HepG2 (cell line): ENCODE measurements around the gene RGS1. TPM values are rescaled to one million over a fixed set of nuclear protein-coding genes. Genes with fewer than 3 reads are reported as not detected.

ENCODE experiments used
- ATAC-seq: fragments of 200-7000 bp; cut with Tn5 transposase; 3 replicates; pipeline ENCODE4 v1.9.1; 2020; ENCODE audit warnings: mild to moderate bottlenecking, moderate library complexity
- BruUV-seq: library from RNA; stranded (reverse); fragments of 400-500 nt; replicated peaks from 2 replicates; lab custom pipeline; 2021; lab: Mats Ljungman, UMichigan
- CTCF ChIA-PET: fragments of 300-600 bp; formaldehyde crosslinking; extraction: SDS; loops from one replicate; lab custom pipeline; 2021; ENCODE audit warnings: low total read pairs, inconsistent platforms, low intra/inter-chr PET ratio; lab: Yijun Ruan, JAX
- POLR2A ChIA-PET: fragments of 350-600 bp; sonication (Branson Sonifier 250); formaldehyde crosslinking; loops from one replicate; lab custom pipeline; 2020; ENCODE audit warnings: antibody characterized with exemption, inconsistent platforms; lab: Yijun Ruan, JAX
- DNase-seq: peaks from one replicate; pipeline ENCODE4 v3.0.0-alpha.2; 2015; ENCODE audit warnings: low spot score
- FAIRE-seq: peaks from 3 replicates; lab custom pipeline; 2011; peaks lifted over from hg19 to GRCh38; lab: Jason Lieb, UNC
- H2AFZ ChIP-seq: one replicate; pipeline ENCODE4 v1.6.1; 2011; ENCODE audit warnings: low read length, inconsistent platforms
- H3K27ac ChIP-seq: fragments of 300-600 bp; 3 replicates; pipeline ENCODE4 v1.8.0; 2011; ENCODE audit warnings: mixed run types, mild to moderate bottlenecking, mixed read lengths, low read length, inconsistent platforms; ENCODE audit not compliant: insufficient read depth; ENCODE audit errors: extremely low read length
- H3K27me3 ChIP-seq, 2 experiments: fragments of 200-600 bp in 1 of 2; 2 replicates in 1 of 2; 3 replicates in 1 of 2; pipeline versions ENCODE4 v1.6.0 to v1.8.0; 2011; ENCODE audit warnings: low read length in 2 of 2, mild to moderate bottlenecking in 2 of 2, moderate library complexity in 2 of 2, inconsistent platforms in 1 of 2; ENCODE audit not compliant: insufficient read depth in 2 of 2, control insufficient read depth in 1 of 2
- H3K36me3 ChIP-seq, 2 experiments: fragments of 200-600 bp in 1 of 2; replicated peaks in 1 of 2; 2 replicates in 1 of 2; 3 replicates in 1 of 2; pipeline versions ENCODE4 v1.5.1 to v1.8.0; 2011; ENCODE audit warnings: low read length in 2 of 2, inconsistent platforms in 1 of 2; ENCODE audit not compliant: insufficient read depth in 2 of 2, control insufficient read depth in 1 of 2
- H3K4me1 ChIP-seq: 2 replicates; pipeline ENCODE4 v1.5.1; 2012; ENCODE audit warnings: low read length, inconsistent platforms; ENCODE audit not compliant: insufficient read depth
- H3K4me2 ChIP-seq: 2 replicates; pipeline ENCODE4 v1.6.0; 2011; ENCODE audit warnings: low read depth, low read length, inconsistent platforms
- H3K4me3 ChIP-seq, 3 experiments: fragments of 200-600 bp in 1 of 3; sonication (generic), shearing (Covaris generic) in 1 of 3; replicated peaks in 1 of 3; 2 replicates each; pipeline ENCODE4 v1.5.1; 2011 to 2016; ENCODE audit warnings: low read length in 3 of 3, inconsistent platforms in 2 of 3, low read depth in 2 of 3, mild to moderate bottlenecking in 2 of 3, control low read depth in 1 of 3, mixed read lengths in 1 of 3; ENCODE audit not compliant: insufficient read depth in 1 of 3
- H3K79me2 ChIP-seq: one replicate; pipeline ENCODE4 v1.6.1; 2011; ENCODE audit warnings: low read length, inconsistent platforms; ENCODE audit not compliant: insufficient read depth
- H3K9ac ChIP-seq: 2 replicates; pipeline ENCODE4 v1.6.0; 2011; ENCODE audit warnings: mild to moderate bottlenecking, low read depth, low read length, inconsistent platforms; ENCODE audit not compliant: insufficient read depth
- H3K9me3 ChIP-seq: 2 replicates; pipeline ENCODE4 v1.5.1; 2012; ENCODE audit warnings: mild to moderate bottlenecking, low read length
- H4K20me1 ChIP-seq: 2 replicates; pipeline ENCODE4 v1.6.0; 2011; ENCODE audit warnings: inconsistent platforms, mild to moderate bottlenecking, low read length, moderate library complexity; ENCODE audit not compliant: insufficient read depth
- DR1 ChIP-seq: sonication (generic); formaldehyde crosslinking; IDR thresholded peaks from 2 replicates; pipeline ENCODE4 v1.8.0; 2021; ENCODE audit warnings: mild to moderate bottlenecking, missing genetic modification reagents, inconsistent platforms
- HES4 ChIP-seq: sonication (generic); formaldehyde crosslinking; IDR thresholded peaks from 2 replicates; pipeline ENCODE4 v1.9.0; 2021; ENCODE audit warnings: mild to moderate bottlenecking, missing genetic modification reagents, borderline replicate concordance
- KDM3A ChIP-seq: IDR thresholded peaks from 2 replicates; pipeline ENCODE4 v1.6.1; 2018; ENCODE audit warnings: low read depth, missing compliant biosample characterization
- KLF12 ChIP-seq: sonication (generic); formaldehyde crosslinking; IDR thresholded peaks from 2 replicates; pipeline ENCODE4 v1.4.0; 2020; ENCODE audit warnings: missing genetic modification reagents, borderline replicate concordance
- ZNF766 ChIP-seq: sonication (generic); formaldehyde crosslinking; IDR thresholded peaks from 2 replicates; pipeline ENCODE4 v1.5.0; 2020; ENCODE audit warnings: missing genetic modification reagents, borderline replicate concordance
- ZNF772 ChIP-seq: sonication (generic); formaldehyde crosslinking; IDR thresholded peaks from 2 replicates; pipeline ENCODE4 v1.5.0; 2020; ENCODE audit warnings: mild to moderate bottlenecking, missing genetic modification reagents
- ZXDC ChIP-seq: sonication (generic); formaldehyde crosslinking; IDR thresholded peaks from 2 replicates; pipeline ENCODE4 v1.5.0; 2020; ENCODE audit warnings: mild to moderate bottlenecking, missing genetic modification reagents
- WGBS: methylation state at CpG from one replicate; pipeline ENCODE4 v1.1.6; 2017; ENCODE audit warnings: low lambda C conversion rate; 5-methylcytosine and 5-hydroxymethylcytosine counted together
- in situ Hi-C: cut with HindIII; loops from 2 replicates; pipeline ENCODE4 v1.10.0; 2017; ENCODE audit warnings: low pct_unique_long_range_greater_than_20kb; ENCODE audit not compliant: extremely low pct_ligation_motif_present
- intact Hi-C: fragments of 100-400 bp; cut with micrococcal nuclease; formaldehyde crosslinking; loops from one replicate; pipeline ENCODE4 v1.10.0; 2022; ENCODE audit not compliant: unreplicated experiment
- polyA plus RNA-seq, 8 experiments: library from polyadenylated mRNA; depleted of rRNA in 3 of 8; stranded (reverse) in 7 of 8; unstranded in 1 of 8; fragments of >200 nt; fragmentation: Illumina TruSeq in 4 of 8; extraction: Trizol in 4 of 8; gene quantifications; 2 replicates each; pipeline versions ENCODE4 v1.2.1 to v1.2.3, GENCODE V29; 2011 to 2016; ENCODE audit warnings: low read depth in 4 of 8, missing spikeins in 1 of 8, mixed read lengths in 1 of 8; ENCODE audit not compliant: insufficient read depth in 1 of 8
- total RNA-seq, 5 experiments: library from RNA; depleted of rRNA; stranded (reverse); fragments of >200 nt; fragmentation: Illumina TruSeq; extraction: Trizol; gene quantifications; 2 replicates each; pipeline ENCODE4 v1.2.3, GENCODE V29; 2016; ENCODE audit warnings: low read depth in 1 of 5
- TF ChIP-seq, protein P1 (sequence below): sonication (generic); formaldehyde crosslinking; IDR thresholded peaks from 2 replicates; pipeline ENCODE4 v1.4.0; 2020; ENCODE audit warnings: missing genetic modification reagents, low read depth, mild to moderate bottlenecking, borderline replicate concordance
- TF ChIP-seq, protein P2 (sequence below): sonication (generic); formaldehyde crosslinking; IDR thresholded peaks from 2 replicates; pipeline ENCODE4 v1.8.0; 2022; ENCODE audit warnings: missing genetic modification reagents, mild to moderate bottlenecking, borderline replicate concordance

The RGS1 gene
- total and polyA plus RNA-seq, 2 of the 13 experiments (the other 11 are each of a cell fraction or from before 2014, with no cell fraction given), result not detected

DNA sequence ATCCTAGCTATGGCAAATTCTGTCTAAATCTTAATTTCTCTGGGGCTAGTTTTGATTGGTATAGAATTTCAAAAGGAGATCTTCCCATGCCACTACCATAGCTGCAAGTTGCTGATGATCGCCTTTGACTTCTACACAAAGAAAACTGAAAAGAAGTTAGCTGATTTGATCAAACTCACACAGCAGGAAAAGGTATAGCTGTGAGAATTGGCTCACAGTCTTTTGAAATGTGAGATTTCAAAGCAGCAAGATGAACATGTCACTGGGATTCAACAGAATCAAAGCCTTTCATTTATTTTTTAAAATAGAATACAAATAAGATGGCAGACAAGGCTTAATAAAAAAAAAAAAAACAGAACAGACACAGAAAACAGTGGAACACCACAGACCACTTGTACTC is 7.5 kb upstream of the RGS1 start:
- FAIRE-seq, result no peak

DNA sequence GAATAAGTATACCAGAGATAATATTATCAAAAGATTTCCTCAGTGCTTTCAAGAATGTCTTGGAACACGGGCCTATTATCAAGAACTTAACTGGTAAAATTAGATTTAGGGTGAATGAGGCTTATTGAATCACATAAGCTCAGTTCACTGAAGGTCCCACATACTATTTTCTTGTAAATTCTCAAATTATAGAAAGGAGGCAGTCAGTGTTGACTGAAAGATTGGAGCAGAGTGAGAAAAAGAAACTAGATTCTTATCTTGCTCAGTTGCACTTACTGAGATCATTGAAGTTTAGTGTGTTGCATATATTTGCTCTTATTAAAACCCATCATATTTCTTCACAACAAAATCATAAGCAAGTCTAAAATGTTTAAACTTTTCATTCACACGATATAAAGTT is 3.9 kb upstream of the RGS1 start:
- TF ChIP-seq KLF12 (no peak), ZNF772 (CRISPR knock-in tag) (no peak), KDM3A (CRISPR knock-in tag) (no peak), DR1 (CRISPR knock-in tag) (no peak), ZNF766 (CRISPR knock-in tag) (no peak)
- TF ChIP-seq, protein P1, sequence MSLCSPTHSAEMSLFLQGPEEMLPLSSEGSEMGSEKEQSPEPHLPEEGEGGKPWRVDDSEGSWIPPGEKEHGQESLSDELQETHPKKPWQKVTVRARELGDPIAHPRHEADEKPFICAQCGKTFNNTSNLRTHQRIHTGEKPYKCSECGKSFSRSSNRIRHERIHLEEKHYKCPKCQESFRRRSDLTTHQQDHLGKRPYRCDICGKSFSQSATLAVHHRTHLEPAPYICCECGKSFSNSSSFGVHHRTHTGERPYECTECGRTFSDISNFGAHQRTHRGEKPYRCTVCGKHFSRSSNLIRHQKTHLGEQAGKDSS (CRISPR knock-in tag), result no peak
- TF ChIP-seq, protein P2, sequence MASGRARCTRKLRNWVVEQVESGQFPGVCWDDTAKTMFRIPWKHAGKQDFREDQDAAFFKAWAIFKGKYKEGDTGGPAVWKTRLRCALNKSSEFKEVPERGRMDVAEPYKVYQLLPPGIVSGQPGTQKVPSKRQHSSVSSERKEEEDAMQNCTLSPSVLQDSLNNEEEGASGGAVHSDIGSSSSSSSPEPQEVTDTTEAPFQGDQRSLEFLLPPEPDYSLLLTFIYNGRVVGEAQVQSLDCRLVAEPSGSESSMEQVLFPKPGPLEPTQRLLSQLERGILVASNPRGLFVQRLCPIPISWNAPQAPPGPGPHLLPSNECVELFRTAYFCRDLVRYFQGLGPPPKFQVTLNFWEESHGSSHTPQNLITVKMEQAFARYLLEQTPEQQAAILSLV, result no peak
- ATAC-seq (no peak), FAIRE-seq (no peak), DNase-seq (no peak)
- intact Hi-C loops (no loop called here), in situ Hi-C loops (no loop called here)
- no peaks in the 10 kb centered on the region for H3K27me3 ChIP-seq
- no TSS peak for BruUV-seq
- no peak overlapping the region for H3K27ac ChIP-seq
- ChIA-PET POLR2A (no interaction called here), CTCF (no interaction called here)
- H3K9me3 ChIP-seq, result no peaks in the 10 kb centered on the region
- no peak overlapping the region for H3K4me2 ChIP-seq
- no peaks in the 10 kb centered on the region for H3K4me1 ChIP-seq
- no peaks in the 10 kb centered on the region for H3K36me3 ChIP-seq
- no peaks in the 10 kb centered on the region for H3K79me2 ChIP-seq
- WGBS, result 45% methylated on average over 2 of the region's 2 CpGs
- H3K4me3 ChIP-seq, result no peak overlapping the region
- H4K20me1 ChIP-seq, result no peaks in the 10 kb centered on the region
- H3K9ac ChIP-seq, result no peak overlapping the region
- H2AFZ ChIP-seq, result no peak overlapping the region

More for the DNA sequence above, 7.5 kb upstream of the RGS1 start:
- Histone ChIP-seq H3K9me3 (no peaks in the 10 kb centered on the region), H4K20me1 (no peaks in the 10 kb centered on the region), H3K4me2 (no peak overlapping the region), H3K4me1 (peaks cover 9% of the 10 kb centered on the region; the same call in 1 of the 2 replicates), H3K27me3 (no peaks in the 10 kb centered on the region), H3K36me3 (no peaks in the 10 kb centered on the region), H3K4me3 (no peak overlapping the region), H3K9ac (no peak overlapping the region), H3K27ac (no peak overlapping the region), H3K79me2 (no peaks in the 10 kb centered on the region), H2AFZ (no peak overlapping the region)
- no TSS peak for BruUV-seq
- TF ChIP-seq ZXDC (CRISPR knock-in tag), result no peak
- TF ChIP-seq HES4 (CRISPR knock-in tag), result no peak
- ChIA-PET POLR2A (no interaction called here), CTCF (no interaction called here)
- no peak for DNase-seq
- no peak for ATAC-seq
- intact Hi-C loops, result no loop called here
- WGBS, result 29% methylated on average over 1 of the region's 1 CpG
- in situ Hi-C loops, result no loop called here
